SU-DHL-6 (cell line): ENCODE measurements around the gene CMTM5.

Experiments
- H2AFZ ChIP-seq: fragments of 200-600 bp; sonication (generic); 2 replicates; pipeline ENCODE4 v1.6.1; 2014; ENCODE audit warnings: low read depth, mild to moderate bottlenecking, moderate library complexity, mixed read lengths, antibody characterized with exemption, low read length; ENCODE audit not compliant: severe bottlenecking
- H3F3A ChIP-seq: fragments of 200-600 bp; shearing (Covaris generic); 2 replicates; pipeline ENCODE4 v1.6.0; 2016; ENCODE audit warnings: antibody characterized with exemption, mild to moderate bottlenecking; ENCODE audit not compliant: insufficient read depth
- H3K27ac ChIP-seq: fragments of 200-600 bp; sonication (generic); 2 replicates; pipeline ENCODE4 v1.5.1; 2016; ENCODE audit warnings: low read depth, mild to moderate bottlenecking, low read length, moderate library complexity, mixed read lengths
- H3K27me3 ChIP-seq: fragments of 200-600 bp; sonication (generic), shearing (Covaris generic); 2 replicates; pipeline ENCODE4 v1.6.0; 2014; ENCODE audit warnings: mild to moderate bottlenecking, low read length
- H3K36me3 ChIP-seq: fragments of 200-600 bp; sonication (generic); 2 replicates; pipeline ENCODE4 v1.6.1; 2014; ENCODE audit warnings: mild to moderate bottlenecking, low read length, mixed read lengths
- H3K4me2 ChIP-seq: fragments of 300-600, 200-600 bp; shearing (Covaris generic), sonication (generic); 2 replicates; pipeline ENCODE4 v1.6.0; 2014; ENCODE audit warnings: low read length, low read depth, mild to moderate bottlenecking; ENCODE audit not compliant: poor library complexity, severe bottlenecking
- H3K4me3 ChIP-seq: fragments of 200-600 bp; sonication (generic); 2 replicates; pipeline ENCODE4 v1.5.1; 2014; ENCODE audit warnings: antibody characterized with exemption, low read length, mild to moderate bottlenecking, mixed read lengths; ENCODE audit not compliant: insufficient read depth, poor library complexity, severe bottlenecking
- H3K79me2 ChIP-seq: fragments of 200-600 bp; sonication (generic); 2 replicates; pipeline ENCODE4 v1.6.1; 2014; ENCODE audit warnings: mild to moderate bottlenecking, low read length, moderate library complexity; ENCODE audit not compliant: insufficient read depth
- H3K9ac ChIP-seq: fragments of 200-600 bp; sonication (generic); 2 replicates; pipeline ENCODE4 v1.7.0; 2014; ENCODE audit warnings: mild to moderate bottlenecking, low read length
- H3K9me2 ChIP-seq: fragments of 200-600 bp; sonication (generic); replicated peaks from 2 replicates; pipeline ENCODE4 v1.6.1; 2014; ENCODE audit warnings: low read length; ENCODE audit not compliant: insufficient read depth
- H3K9me3 ChIP-seq: fragments of 200-600 bp; sonication (generic); 2 replicates; pipeline ENCODE4 v1.6.1; 2014; ENCODE audit warnings: low read length, mixed read lengths; ENCODE audit not compliant: insufficient read depth
- H4K20me1 ChIP-seq: fragments of 200-600 bp; sonication (generic); 2 replicates; pipeline ENCODE4 v1.6.1; 2014; ENCODE audit warnings: low read depth, mild to moderate bottlenecking, antibody characterized with exemption, low read length, moderate library complexity, mixed read lengths
- EZH2phosphoT487 ChIP-seq: fragments of 200-600 bp; sonication (generic), shearing (Covaris generic); conservative IDR thresholded peaks from 2 replicates; pipeline ENCODE4 v1.6.1; 2018; ENCODE audit warnings: mild to moderate bottlenecking, antibody characterized with exemption, low read length, moderate library complexity, mixed read lengths
- TF ChIP-seq, protein P1 (sequence below): fragments of 200-600 bp; sonication (generic); IDR thresholded peaks from one replicate; pipeline ENCODE4 v1.5.1; 2017; ENCODE audit warnings: antibody characterized with exemption, mild to moderate bottlenecking, low read length, moderate library complexity; ENCODE audit not compliant: insufficient read depth, poor library complexity, severe bottlenecking

The CMTM5 gene

DNA sequence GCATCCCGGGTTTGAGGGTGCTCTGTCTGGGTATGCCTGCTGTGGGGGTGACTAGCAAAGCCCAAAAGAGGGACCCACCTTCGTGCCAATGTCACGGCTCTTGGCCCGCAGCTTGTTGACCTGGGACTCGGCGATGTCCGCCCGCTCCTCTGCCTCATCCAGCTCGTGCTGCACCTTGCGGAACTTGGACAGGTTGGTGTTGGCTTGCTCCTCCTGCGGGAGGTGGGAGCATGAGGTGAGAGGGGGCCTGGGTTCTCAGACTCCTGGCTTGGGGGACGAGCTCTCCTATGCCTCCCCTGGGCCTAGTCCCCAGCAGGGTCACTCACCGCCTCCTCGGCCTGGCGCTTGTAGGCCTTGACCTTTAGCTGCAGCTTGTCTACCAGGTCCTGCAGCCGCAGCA, 36.8 kb downstream of the CMTM5 start:
- H3F3A ChIP-seq: no peaks in the 10 kb centered on the region
- no peaks in the 10 kb centered on the region for H3K27me3 ChIP-seq
- no peak overlapping the region for H3K4me3 ChIP-seq
- no peak overlapping the region for H3K9ac ChIP-seq
- no peaks in the 10 kb centered on the region for H3K9me3 ChIP-seq
- H2AFZ ChIP-seq: no peak overlapping the region
- no peaks in the 10 kb centered on the region for H4K20me1 ChIP-seq
- no peaks in the 10 kb centered on the region for H3K79me2 ChIP-seq
- H3K36me3 ChIP-seq: no peaks in the 10 kb centered on the region
- no peak overlapping the region for H3K4me2 ChIP-seq
- H3K9me2 ChIP-seq: no peaks in the 10 kb centered on the region
- H3K27ac ChIP-seq: no peak overlapping the region
- TF ChIP-seq EZH2phosphoT487: no peak
- TF ChIP-seq, protein P1, sequence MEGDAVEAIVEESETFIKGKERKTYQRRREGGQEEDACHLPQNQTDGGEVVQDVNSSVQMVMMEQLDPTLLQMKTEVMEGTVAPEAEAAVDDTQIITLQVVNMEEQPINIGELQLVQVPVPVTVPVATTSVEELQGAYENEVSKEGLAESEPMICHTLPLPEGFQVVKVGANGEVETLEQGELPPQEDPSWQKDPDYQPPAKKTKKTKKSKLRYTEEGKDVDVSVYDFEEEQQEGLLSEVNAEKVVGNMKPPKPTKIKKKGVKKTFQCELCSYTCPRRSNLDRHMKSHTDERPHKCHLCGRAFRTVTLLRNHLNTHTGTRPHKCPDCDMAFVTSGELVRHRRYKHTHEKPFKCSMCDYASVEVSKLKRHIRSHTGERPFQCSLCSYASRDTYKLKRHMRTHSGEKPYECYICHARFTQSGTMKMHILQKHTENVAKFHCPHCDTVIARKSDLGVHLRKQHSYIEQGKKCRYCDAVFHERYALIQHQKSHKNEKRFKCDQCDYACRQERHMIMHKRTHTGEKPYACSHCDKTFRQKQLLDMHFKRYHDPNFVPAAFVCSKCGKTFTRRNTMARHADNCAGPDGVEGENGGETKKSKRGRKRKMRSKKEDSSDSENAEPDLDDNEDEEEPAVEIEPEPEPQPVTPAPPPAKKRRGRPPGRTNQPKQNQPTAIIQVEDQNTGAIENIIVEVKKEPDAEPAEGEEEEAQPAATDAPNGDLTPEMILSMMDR: no peak

DNA sequence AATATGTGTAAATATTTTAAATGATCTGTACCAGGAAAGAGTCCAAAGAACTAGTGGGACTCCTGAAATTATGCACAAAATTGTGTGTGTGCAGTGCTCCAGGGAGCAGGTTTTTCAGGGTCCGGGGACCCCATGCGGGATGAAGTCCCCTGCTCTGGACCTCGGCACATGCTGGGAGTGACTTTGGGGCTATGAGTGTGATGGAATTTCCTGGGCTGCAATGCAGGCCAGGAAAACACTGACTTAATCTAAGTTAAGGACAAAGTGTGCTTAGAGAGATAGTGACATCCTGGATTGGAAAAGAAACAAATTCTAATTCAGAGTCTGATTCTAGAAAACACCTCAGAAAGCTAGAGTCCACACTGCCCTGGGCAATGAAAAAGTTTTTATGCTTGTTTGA, 37.4 kb downstream of the CMTM5 start:
- Histone ChIP-seq H3K4me2 (no peak overlapping the region), H2AFZ (no peak overlapping the region), H3K9me2 (no peaks in the 10 kb centered on the region), H3K36me3 (no peaks in the 10 kb centered on the region), H3K9ac (no peak overlapping the region), H3K79me2 (no peaks in the 10 kb centered on the region), H3F3A (no peaks in the 10 kb centered on the region), H4K20me1 (no peaks in the 10 kb centered on the region), H3K27me3 (no peaks in the 10 kb centered on the region), H3K9me3 (no peaks in the 10 kb centered on the region), H3K27ac (no peak overlapping the region), H3K4me3 (no peak overlapping the region)
- TF ChIP-seq, protein P1: no peak
- TF ChIP-seq EZH2phosphoT487: no peak

DNA sequence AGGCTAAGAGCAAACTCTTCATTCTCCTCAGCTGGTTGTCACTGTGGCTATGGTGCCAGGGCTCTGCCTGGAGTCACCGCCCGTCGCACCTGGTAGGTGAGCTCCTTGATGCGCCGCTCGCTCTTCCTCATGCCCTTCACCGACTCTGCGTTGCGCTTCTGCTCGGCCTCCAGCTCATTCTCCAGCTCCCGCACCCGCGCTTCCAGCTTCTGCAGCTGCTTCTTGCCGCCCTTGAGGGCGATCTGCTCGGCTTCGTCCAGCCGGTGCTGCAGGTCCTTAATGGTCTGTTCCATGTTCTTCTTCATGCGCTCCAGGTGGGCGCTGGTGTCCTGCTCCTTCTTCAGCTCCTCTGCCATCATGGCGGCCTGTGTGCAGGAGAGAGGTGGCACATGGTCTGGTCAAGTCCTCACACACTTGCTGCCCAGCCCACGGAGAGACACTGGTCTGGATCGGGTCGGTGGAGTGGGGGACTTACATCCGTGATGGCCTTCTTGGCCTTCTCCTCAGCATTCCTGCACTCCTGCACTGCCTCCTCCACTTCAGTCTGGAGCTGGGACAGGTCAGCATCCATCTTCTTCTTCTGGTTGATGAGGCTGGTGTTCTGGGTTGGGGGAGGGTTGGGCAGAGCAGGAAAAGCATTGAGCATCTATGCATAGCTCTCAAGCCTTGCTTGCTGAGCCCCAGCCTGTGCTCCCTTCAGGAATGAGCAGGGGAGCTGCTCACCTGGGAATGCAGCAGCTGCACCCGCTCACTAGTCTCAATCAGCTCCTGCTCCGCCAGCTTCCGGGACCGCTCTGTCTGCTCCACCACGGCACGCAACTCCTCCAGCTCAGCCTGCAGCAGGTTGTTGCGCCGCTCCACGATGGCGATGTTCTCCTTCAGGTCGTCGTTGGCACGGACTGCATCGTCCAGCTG, 38.3 kb downstream of the CMTM5 start:
- TF ChIP-seq EZH2phosphoT487: no peak
- TF ChIP-seq, protein P1: no peak
- H3K9me3 ChIP-seq: no peaks in the 10 kb centered on the region

More for the DNA sequence above, 38.3 kb downstream of the CMTM5 start:
- H3K9ac ChIP-seq: no peak overlapping the region
- H3K9me2 ChIP-seq: no peaks in the 10 kb centered on the region
- H3K4me3 ChIP-seq: no peak overlapping the region
- no peaks in the 10 kb centered on the region for H3K36me3 ChIP-seq
- H2AFZ ChIP-seq: no peak overlapping the region
- no peaks in the 10 kb centered on the region for H3F3A ChIP-seq
- no peak overlapping the region for H3K27ac ChIP-seq
- H3K79me2 ChIP-seq: no peaks in the 10 kb centered on the region
- H3K4me2 ChIP-seq: no peak overlapping the region
- no peaks in the 10 kb centered on the region for H4K20me1 ChIP-seq
- no peaks in the 10 kb centered on the region for H3K27me3 ChIP-seq
